ENCODE results near the gene NOXA1.

The NOXA1 gene

DNA sequence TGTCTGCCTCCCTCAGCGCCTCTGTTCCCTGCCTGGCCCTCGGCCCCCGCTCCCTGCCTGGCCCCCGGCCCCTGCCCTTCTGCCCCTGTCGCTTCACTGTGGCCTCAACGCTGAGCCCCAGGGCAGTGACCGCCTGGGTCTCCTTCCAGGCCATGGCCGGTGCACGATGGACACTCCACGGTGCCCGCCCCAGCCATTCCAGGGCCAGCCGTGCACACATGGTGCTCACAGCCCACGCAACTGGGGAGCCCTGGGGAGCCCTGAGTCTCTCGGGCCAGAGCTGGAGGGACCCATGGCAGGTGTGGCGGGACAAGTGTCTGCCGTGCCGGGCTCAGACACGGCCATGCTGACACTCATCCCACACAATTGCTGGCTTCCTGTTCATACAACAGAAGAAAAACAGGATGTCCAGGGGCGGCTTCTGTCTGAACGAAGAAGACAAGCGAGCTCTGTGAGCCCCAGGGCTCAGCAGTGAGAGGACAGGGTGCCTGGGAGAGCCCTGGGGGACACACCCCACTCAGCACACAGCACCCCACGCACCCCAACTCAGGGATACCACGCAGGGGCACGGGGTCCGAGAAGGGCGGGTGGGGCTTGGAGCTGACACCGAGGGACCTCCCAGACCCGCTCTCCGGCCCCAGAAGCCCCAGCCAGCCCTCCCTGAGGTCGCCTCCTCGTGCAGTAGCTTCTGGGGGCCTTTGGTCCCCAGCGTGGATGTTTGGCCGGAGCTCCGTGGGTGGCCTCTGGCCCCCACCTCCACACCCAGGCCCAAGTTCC is 35.9 kb upstream of the NOXA1 start:
- no peak for DNase-seq (ENCODE audit: low read depth)

DNA sequence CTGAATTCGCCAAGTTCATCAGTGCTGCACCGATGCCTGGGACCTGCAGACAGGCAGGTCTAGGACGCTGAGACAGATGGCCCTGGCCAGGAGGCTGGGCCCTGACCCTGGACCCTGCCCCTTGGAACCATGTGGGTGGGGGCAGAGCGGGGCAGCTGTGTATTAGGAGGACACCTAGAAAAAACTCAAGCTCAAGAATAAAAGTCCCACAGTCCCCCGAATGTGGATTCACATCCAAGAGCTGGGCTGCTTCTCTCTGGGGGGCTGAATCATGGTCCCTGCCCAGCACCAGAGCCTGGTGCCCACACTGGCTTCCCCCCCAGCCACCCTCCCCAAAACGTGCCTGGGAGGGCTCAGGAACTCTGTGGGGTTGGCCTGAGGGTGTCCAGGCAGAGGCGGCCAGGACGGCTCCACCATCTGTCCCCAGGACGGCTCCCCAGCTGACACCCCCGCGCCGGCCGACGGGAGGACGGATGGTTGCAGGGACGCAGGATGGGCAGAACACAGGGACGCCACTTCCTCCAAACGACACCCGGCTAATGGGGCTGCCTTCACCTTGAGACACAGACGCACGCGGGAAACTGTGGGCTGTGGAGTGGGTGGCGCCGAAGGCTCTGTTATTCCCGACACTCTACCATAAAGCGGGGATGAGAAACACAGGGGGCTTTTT is 35.2 kb upstream of the NOXA1 start:
- no peak for DNase-seq (ENCODE audit: low read depth)

DNA sequence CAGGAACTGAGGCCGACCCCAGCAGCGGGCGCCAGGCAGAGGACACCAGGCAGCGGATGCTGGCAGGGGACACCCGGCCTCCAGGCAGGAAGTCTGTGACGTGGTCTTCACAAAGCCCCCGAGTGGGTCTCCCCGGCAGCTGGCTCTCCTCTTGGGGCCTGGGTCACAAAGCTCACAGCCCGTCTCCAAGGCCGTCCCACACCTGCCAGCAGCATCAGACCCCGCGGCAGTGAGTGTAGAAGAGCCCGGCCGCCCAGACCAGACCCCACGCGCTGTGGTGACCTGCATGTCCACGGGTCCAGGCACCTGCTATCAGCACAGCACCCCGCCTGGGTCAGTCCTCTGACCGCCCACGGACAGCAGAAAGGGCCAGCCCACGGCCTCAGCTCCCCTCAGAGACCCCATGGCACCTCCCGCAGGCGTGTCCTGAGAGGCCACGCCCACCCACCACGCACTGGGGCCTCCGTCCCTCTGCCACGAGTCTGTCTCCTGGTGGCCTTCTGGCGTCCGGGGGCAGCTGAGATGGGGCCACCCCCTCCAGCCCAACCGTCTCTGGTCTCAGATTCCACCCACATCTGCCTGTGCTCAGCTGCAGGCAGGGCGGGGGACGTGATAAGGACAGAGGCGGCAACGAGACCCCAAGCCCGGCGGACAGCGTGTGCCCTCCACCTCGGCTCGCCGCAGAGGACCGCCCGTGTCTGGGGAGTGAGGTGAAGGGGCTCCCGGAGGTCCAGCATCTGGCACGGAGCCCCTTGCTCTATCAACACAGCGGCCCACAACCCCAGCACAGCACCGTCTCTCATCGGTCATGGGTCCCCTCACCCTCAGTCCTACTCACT is 34.4 kb upstream of the NOXA1 start:
- no peak for DNase-seq (ENCODE audit: low read depth)

DNA sequence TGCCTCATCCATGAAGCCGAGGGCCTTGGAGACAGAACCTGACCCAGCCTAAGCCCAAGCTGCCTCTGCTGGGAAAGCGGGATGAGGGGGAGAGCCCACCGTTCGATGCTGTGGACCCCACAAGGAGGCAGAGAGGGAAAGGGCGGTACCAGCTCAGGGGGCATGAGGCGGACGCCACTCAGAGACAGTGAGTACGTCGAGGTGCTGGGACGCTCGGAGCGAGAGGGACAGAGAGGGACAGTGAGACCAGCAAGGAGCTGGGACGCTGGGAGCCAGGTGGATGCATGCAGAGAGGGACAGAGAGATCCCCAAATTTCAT is 33.8 kb upstream of the NOXA1 start:
- no peak for DNase-seq (ENCODE audit: low read depth)

DNA sequence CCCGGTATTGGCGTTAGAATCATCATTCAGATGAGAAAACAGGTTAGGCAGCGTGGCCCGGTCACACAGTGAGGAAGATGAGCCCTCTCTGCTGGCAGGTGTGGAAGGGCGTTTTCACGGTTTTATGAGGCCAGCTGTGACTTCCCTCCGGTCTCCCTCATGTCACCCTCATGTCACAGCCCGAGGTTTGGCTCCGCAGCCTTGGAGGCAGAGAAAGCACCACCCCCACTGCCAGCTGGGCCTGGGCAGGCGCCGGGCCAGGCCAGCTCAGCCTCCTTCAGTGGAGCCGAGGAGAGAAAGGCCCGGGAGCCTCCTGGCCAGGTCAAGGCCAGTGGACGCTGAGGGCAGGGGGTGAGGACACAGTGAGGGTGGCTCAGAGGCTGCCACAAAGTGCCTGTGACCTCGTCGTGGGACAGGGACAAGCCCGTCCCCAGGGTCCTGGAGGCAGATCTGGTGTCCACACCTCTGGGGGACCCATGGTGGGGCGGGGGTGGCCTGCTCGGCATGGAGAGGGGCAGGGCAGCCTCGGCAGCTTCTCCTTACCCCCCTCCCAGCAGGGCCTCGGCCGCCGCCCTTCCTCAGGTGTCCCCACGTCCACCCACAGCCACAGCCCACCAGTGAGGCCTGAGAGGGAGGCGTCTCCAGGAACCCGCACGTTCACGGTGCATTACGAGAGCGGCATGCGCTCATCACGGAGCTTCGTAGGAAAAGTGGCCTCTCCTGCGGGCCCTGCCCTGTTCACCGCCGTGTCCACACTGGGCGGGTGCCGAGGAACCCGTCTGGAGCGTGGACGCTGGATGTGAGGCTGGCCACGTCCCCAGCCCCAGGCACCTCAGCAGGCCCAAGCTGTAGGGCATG is 32.4 kb upstream of the NOXA1 start:
- no peak for DNase-seq (ENCODE audit: low read depth)

DNA sequence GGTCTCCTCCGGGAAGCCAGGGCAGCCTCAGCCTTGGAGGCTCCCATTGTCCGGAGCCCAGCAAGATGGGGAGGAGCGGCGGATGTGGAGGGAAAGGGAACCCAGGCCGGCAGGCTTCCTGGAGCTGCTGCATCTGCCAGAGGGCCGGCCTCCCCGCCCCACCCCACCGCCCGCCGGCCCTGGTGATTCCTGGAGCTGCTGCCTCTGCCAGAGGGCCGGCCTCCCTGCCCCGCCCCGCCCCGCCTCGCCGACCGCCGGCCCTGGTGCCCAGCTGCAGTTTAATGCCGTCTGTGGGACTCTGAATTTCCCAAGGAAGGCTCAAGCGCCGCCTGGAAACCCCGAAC is 31.8 kb upstream of the NOXA1 start:
- no peak for DNase-seq (ENCODE audit: low read depth)

DNA sequence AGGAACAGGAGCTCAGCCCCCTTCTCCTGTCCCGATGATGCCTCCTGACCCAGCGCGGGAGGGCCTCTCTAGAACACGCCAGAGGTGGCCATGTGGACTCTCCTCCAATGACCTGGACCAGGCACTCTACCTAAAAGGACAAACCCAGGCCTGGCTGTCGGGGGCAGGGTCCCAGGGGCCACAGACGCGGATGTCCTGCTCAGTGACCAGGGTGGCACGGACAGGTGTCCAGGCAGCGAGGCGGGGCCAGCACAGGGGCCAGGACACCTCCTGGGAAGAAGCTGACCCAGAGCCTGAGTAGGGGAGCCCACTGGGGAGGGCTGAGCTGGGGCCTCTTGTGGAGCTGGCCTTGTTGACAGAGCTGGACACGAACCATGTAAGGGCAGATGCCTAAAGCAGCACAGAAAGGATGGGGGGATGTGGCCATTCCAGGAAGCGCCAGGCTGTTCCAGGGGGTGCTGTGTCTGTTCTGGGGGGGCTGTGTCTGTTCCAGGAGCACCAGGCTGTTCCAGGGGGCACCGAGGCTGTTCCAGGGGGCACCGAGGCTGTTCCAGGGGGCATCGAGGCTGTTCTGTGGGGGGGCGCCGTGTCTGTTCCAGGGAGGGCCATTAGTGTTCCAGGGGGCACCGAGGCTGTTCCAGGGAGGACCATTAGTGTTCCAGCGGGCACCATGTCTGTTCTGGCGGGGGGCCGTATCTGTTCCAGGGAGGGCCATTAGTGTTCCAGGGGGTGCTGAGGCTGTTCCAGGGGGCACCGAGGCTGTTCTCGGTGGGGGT is 30.8 kb upstream of the NOXA1 start:
- DNase-seq (ENCODE audit: low read depth): no peak

DNA sequence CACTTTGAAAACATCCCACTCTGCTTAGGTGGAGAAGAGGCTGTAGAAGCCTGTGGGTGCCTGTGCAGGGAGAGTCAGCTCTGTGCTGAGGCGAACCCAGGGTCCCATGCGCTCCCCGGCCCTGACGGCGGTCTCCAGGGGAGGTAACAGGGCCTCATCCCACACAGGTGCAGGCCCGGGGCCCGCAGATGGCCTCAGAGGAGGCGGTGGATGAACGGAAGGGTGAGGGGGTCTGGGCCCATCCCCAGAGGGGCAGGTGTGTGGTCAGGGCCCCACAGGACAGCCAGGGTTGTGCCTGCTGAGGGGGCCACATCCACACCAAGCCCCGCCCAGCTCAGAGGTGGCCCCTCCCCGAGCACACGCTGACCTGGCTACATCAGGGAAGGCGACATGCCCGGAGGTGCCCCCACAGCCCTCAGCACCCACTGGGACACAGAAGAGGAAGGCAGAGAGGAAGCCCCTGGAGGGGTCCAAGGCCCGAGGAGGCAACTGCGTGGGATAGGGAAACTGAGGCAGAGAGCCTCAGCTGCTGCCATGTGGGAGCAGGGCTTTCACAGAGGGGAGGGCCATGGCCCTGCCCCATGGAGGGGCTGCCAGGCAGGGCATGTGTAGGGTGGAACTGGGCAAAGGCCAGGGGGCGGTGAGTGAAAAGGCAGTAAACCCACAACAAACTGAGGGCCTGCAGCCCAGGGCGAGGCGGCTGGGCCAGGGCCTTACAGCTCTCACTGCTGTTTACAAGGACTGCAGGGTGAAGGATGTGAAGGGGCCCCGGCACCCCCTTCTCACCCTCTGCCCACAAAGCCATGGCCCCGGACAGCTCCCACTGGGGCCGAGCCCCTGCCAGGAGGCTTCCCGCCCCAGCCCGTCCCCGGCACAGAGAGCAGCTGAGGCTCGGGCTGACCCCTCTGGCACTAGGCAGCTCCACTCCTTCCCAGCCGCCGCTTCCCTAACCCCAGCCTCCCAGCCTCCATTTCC is 29.7 kb upstream of the NOXA1 start:
- DNase-seq (ENCODE audit: low read depth): no peak

DNA sequence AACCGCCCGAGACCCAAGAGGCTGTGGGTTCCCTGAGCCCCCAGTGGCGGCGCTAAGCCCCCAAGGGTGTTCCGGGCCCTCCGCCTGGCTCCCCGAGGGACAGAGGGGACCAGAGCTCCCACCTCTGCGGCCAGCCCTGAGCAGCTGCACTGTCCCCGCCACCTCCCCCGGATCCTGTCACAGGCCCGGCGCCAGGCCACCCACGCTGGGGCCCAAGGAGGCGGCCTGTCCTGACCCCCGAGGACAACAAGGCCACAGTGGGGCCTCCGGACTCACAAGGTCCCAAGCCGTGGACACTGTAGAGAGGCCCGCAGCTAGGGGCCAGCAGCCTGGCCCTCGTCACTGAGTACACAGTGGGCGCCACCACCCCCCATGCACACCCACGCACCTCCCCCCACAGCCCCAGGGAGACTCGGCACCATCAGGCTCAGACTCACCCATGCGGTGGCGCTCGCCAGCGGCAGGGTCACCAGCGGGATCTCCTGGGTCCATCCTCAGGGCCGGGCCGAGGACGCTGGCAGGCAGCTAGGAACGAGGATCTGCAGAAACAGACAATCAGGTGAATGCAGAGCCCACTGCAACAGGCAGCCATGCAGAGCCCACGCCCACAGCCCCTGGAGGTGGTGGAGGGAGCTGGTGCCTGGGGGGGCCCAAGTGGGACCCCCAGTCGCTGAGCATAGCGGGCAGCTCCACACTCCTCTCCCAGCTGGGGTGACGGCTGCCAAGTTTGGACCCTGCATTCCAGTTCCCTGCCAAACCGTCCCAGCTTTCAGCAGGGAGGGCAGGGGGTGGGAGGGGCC is 28.1 kb upstream of the NOXA1 start:
- DNase-seq (ENCODE audit: low read depth): no peak

DNA sequence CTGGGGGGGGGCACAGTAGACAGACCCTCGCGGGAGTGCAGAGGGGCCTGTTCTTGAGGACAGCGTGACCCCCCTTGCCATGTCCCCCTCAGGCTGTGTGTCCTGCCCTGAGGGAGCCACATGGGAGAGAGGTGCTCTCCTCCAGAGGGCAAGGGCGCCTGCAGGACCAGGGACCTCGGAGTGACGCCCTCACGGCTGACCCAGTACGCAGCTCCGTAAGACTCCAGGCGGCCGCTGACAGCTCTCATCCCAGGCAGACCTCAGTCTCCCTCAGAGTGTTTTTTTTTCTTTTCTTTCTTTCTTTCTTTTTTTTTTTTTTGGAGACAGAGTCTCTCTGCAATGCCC is 27.6 kb upstream of the NOXA1 start:
- DNase-seq (ENCODE audit: low read depth): no peak

DNA sequence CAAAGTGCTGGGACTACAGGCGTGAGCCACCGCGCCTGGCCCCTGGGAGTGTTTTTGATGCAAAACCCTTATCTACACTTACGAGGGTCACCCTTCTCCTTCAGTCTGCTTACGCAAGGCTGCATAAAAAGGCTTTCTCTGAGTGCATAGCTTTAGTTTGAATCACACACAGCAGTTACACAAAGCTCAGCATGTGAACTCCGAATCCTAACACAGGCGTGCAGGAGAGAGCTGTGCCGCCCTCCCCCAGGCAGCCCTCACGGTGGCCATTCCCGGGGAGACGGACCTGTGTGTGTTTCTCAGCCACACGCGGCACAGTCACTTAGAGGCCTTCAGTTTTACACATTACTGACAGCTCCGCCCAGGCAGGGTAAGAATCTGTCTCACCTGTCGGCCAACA is 27.0 kb upstream of the NOXA1 start:
- peak; percentile 75 for DNase-seq (ENCODE audit: low read depth)

DNA sequence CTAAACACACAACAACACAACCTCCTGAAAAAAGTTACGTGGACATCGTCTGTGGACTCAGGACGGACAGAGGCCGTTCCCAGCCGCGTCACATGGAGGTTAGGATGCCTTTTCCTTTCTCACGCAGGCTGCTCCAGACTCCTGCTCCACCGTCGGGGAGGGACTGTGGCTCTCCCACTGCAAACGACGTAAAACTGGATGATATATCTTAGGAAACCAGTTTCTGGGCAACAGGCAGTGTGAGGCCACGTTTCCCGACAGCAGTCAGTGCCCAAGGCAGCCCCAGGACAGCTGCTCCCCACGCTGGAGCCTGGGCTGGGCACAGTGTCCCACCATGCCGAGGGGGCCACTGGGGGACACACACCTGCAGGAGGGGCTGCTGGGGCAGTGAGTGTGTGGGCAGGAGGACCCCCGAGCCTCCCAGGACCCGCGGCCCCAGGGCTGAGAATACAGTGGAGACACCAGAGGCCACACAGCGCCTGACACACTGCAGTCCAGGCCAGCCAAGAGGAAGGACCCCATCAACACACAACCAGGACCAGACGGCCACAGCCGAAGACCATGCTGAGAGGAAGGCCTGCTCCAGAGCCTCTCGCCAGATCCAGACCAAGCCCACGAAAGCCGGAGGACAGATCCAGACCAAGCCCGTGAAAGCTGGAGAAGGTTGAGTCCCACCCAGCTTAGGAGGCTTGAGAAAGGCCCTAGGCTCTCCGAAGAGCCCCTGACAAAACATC is 26.4 kb upstream of the NOXA1 start:
- DNase-seq (ENCODE audit: low read depth): no peak

DNA sequence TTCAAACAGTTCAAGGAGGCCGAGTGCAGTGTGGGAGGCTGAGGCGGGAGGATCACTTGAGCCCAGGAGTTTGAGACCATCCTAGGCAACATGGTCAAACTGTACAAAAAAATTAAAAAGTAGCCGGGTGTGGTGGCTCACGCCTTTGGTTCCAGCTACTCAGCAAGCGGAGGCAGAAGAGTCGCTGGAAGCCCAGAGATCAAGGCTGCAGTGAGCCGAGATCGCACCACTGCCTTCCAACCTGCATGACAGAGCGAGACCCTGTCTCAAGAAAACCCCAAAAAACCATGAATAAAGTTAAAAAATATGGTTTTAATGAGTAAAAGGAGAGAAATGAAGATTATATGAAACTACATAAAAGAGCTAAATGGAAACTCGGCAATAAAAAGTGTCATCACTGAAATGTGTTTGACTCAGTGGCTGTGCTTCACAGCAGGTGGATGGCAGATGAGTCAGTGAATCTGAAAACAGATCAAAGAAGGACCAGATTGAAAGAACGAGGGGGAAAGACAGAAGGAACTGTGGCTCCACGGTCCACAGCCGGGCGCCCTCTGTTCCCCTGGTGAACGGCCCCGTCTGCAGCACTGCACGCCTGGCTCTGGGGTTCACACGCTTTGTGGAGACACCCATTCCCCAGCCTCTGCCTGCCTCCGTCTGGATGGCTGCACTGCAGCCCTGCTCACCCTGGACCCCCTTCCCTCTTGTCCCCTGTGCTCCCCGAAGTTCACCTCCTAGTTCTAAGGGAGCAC is 25.3 kb upstream of the NOXA1 start:
- DNase-seq (ENCODE audit: low read depth): no peak

DNA sequence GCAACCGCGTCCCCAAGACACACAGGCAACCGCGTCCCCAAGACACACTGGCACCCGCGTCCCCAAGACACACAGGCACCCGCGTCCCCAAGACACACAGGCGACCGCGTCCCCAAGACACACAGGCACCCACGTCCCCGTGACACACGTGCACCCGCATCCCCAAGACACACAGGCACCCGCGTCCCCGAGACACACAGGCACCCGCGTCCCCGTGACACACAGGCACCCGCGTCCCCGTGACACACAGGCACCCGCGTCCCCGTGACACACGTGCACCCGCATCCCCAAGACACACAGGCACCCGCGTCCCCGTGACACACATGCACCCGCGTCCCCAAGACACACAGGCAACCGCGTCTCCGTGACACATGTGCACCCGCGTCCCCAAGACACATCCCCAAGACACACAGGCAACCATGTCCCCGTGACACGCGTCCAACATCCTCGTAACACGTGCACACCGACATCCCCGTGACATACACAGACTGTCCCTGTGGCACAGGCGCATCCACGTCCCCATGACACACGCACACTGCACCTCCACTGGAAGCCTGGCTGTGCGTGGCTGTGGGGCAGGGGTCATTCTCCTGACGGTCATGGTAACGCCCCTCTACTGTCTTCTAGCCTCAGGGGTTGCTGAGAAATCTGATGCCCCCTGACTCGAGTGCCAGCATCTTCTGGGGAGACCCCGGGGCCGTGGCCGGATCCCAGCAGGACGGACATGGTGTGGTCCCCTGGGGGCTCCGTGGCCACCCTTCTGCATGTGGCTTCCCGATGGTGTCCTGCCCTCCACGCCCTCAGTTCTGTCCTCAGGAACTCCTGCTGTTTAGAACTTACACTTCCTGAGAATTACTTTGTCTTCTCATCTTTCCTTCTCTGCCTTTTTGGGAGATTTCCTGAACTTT is 24.4 kb upstream of the NOXA1 start:
- no peak for DNase-seq (ENCODE audit: low read depth)

DNA sequence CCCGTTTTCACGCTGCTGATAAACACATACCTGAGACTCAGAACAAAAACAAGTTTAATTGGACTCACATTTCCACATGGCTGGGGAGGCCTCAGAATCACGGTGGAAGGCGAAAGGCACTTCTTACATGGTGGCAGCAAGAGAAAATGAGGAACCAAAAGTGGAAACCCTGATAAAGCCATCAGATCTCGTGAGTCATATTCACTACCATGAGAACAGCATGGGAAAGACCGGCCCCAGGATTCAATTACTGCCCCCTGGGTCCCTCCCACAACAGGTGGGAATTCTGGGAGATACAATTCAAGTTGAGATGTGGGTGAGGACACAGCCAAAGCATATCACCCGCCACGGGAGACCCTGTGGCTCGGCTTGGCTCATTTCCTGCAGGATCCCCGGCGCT is 20.4 kb upstream of the NOXA1 start:
- no peak for DNase-seq (ENCODE audit: low read depth)

DNA sequence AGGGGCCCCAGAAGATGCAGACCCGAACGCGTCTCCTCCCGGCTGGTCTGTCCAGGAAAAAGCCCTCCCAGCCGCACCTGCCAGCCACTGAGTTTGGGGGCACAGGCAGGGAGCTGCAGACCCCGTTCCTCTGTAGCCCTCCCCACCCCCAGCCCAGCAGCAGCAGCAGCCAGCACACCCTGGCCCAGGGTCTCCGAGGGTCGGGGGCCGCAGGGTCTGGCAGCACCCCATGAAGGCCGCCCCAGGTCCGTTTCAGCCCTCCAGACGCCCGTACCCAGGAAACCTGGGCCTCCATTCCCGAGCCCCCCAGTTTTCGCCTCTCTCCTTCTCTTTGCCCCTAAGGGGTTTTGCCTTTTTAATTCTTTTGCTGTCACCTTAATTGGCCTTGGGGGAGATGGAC is 19.9 kb upstream of the NOXA1 start:
- DNase-seq (ENCODE audit: low read depth): no peak

DNA sequence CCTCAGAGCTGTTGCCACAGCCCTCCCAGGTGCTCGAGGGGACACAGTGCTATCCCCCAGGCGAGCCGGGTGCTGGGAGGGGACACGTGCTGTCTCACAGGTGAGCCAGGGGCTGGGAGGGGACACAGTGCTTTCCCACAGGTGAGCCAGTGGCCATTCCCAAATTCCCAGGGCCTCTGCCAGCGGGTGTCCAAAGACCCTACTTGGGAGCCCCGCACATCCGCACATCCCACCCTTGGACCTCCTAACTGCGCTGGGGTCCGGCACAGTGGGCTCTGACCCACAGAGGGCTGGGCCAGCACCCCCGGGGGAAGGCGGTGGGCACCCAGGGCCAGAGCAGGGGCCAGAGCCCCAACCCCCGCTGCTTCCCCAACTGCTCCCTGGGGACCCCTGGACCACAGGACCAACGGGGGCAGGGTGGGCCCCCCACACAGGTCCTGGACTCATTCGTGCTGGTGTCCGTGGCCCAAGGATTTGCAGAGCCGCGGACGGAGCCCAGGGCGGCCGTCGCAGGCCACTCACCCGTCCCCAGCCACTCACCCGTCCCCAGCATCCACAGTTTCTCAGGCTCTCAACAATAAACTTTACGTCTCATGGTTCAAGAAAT is 18.1 kb upstream of the NOXA1 start:
- DNase-seq (ENCODE audit: low read depth): no peak

Measured in ELR (cell line).